T-cell (primary cell): Measurements from ENCODE around the gene SAPCD2. TPM values are rescaled to one million over a fixed set of nuclear protein-coding genes. Genes with fewer than 3 reads are reported as not detected.
A peak's percentile ranks its signal among the peaks of the same experiment; 100 is the strongest.

ENCODE experiments used
- ATAC-seq, 4 experiments: fragments of 200-7000 bp in 3 of 4; fragments of 150-1000 bp in 1 of 4; cut with Tn5 transposase; replicated peaks in 1 of 4; 1 replicate in 3 of 4; 2 replicates in 1 of 4; pipeline ENCODE4 v1.10.0; 2021; ENCODE audit warnings: moderate library complexity in 3 of 4, mild to moderate bottlenecking in 2 of 4, moderate number of reproducible peaks in 1 of 4
- CTCF ChIA-PET, 2 donors: fragments of 300-600 bp; sonication (Branson Sonifier 250); formaldehyde crosslinking; loops; one replicate each; lab custom pipeline; 2022; ENCODE audit warnings: antibody characterized with exemption in 2 of 2; lab: Charles Lee
- POLR2A ChIA-PET, 2 donors: fragments of 300-600 bp; sonication (Branson Sonifier 250); formaldehyde crosslinking; loops; one replicate each; lab custom pipeline; 2022; ENCODE audit warnings: antibody characterized with exemption in 2 of 2; lab: Charles Lee
- DNase-seq, 35 experiments: peaks; one replicate each; pipeline versions ENCODE4 v3.0.0 to v3.0.0-alpha.2; 2013 to 2023
- H3K27ac ChIP-seq: one replicate; pipeline ENCODE4 v1.5.1; 2013; ENCODE audit warnings: low read length
- H3K27me3 ChIP-seq, 2 experiments: replicated peaks in 1 of 2; 1 replicate in 1 of 2; 2 replicates in 1 of 2; pipeline versions ENCODE4 v1.6.1 to v1.7.0; 2013; ENCODE audit warnings: low read length in 1 of 2, mixed read lengths in 1 of 2; ENCODE audit not compliant: control insufficient read depth in 2 of 2, insufficient read depth in 2 of 2; ENCODE audit errors: extremely low read depth in 1 of 2
- H3K36me3 ChIP-seq, 2 donors: 1 replicate in 1 of 2; 2 replicates in 1 of 2; pipeline versions ENCODE4 v1.6.1 to v1.7.0; 2013; ENCODE audit warnings: low read length in 1 of 2; ENCODE audit not compliant: control insufficient read depth in 2 of 2, insufficient read depth in 1 of 2; ENCODE audit errors: extremely low read depth in 1 of 2
- H3K4me1 ChIP-seq, 2 experiments: 1 replicate in 1 of 2; 2 replicates in 1 of 2; pipeline versions ENCODE4 v1.6.1 to v1.7.0; 2013; ENCODE audit warnings: low read length in 2 of 2, mixed read lengths in 1 of 2; ENCODE audit not compliant: insufficient read depth in 2 of 2, control insufficient read depth in 1 of 2; ENCODE audit errors: extremely low read depth in 1 of 2
- H3K4me3 ChIP-seq, 2 donors: 1 replicate in 1 of 2; 2 replicates in 1 of 2; pipeline versions ENCODE4 v1.5.1 to v1.7.0; 2013; ENCODE audit warnings: mild to moderate bottlenecking in 2 of 2, low read length in 1 of 2, moderate library complexity in 1 of 2; ENCODE audit not compliant: control insufficient read depth in 1 of 2; ENCODE audit errors: extremely low read depth in 1 of 2
- H3K9me3 ChIP-seq: 2 replicates; pipeline ENCODE4 v1.7.0; 2013
- H3K27ac Mint-ChIP-seq, 2 donors: one replicate each; pipeline ENCODE4 v1.8.0; 2020 to 2021; ENCODE audit warnings: mild to moderate bottlenecking in 2 of 2, mixed read lengths in 2 of 2
- H3K27me3 Mint-ChIP-seq, 2 donors: one replicate each; pipeline ENCODE4 v1.8.0; 2021 to 2022; ENCODE audit warnings: mixed read lengths in 2 of 2
- H3K36me3 Mint-ChIP-seq: one replicate; pipeline ENCODE4 v1.8.0; 2021; ENCODE audit warnings: mixed read lengths
- H3K4me1 Mint-ChIP-seq, 3 donors: one replicate each; pipeline ENCODE4 v1.8.0; 2020 to 2022; ENCODE audit warnings: mixed read lengths in 3 of 3, mild to moderate bottlenecking in 1 of 3
- H3K4me3 Mint-ChIP-seq, 3 donors: one replicate each; pipeline ENCODE4 v1.8.0; 2020 to 2022; ENCODE audit warnings: mild to moderate bottlenecking in 3 of 3, mixed read lengths in 3 of 3, moderate library complexity in 3 of 3
- H3K9me3 Mint-ChIP-seq, 3 donors: one replicate each; pipeline ENCODE4 v1.8.0; 2020 to 2022; ENCODE audit warnings: mixed read lengths in 3 of 3
- WGBS: methylation state at CpG from one replicate; pipeline ENCODE4 v1.1.5; 2013; ENCODE audit warnings: missing lambda C conversion rate; ENCODE audit not compliant: insufficient coverage; 5-methylcytosine and 5-hydroxymethylcytosine counted together
- total RNA-seq, 35 experiments: library from RNA in 6 of 35; stranded (reverse) in 6 of 35; fragments of 120-200 nt in 1 of 35; gene quantifications; one replicate each; pipeline versions ENCODE4 v1.2.1 to v1.2.4 and lab custom pipeline; 2013 to 2026

The SAPCD2 gene
- total RNA-seq, 5 donors from 2014 or later (not counting 1 experiment from before 2014, with no cell fraction given) = 0.33 to 1.0 (median 0.83) TPM

DNA sequence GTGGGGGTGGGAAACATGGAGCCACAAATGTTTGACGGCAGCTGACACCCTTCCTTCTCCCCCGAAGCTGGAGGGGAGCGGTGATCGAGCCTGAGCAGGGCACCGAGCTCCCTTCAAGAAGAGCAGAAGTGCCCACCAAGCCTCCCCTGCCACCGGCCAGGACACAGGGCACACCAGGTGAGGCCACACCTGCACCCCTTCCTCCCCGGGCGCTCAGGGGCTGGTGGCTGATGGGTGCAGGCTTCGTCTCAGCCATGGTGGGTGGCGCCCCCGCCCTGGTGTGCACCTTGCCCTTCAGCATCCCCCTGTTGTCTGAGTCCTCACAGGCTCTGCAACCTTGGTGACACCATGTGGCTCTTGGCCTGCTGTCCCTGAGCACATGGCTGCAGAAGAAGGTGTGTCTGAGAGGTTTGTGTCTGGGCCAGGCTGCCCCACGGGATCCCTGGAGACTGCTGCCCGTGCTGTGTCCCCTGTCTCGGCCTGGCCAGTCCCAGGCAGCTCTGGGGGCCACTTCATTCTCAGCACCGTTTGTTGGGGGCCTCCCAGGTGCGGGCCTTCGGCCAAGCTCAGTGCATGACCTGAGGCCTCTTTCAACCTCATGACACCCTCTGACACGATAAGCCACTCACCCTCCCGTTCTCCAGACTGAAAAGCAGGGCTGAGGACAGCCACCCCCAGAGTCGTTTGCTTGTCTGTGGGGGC is 27.6 kb upstream of the SAPCD2 start:
- Histone ChIP-seq H3K27me3 (no peaks in the 10 kb centered on the region), H3K27ac (peak overlapping the region; percentile 86), H3K36me3 (peaks cover 35 to 63% of the 10 kb centered on the region in 2 donors), H3K4me3 (no peak overlapping the region), H3K9me3 (no peaks in the 10 kb centered on the region), H3K4me1 (peaks cover 6 to 28% of the 10 kb centered on the region in 2 experiments)
- H3K36me3 Mint-ChIP-seq = peaks cover 14% of the 10 kb centered on the region
- H3K4me3 Mint-ChIP-seq = no peak overlapping the region
- H3K27ac Mint-ChIP-seq = peak overlapping the region in 1 of 2 donors; percentile 52
- 98% methylated on average over 17 of the region's 20 CpGs for WGBS
- no peaks in the 10 kb centered on the region for H3K27me3 Mint-ChIP-seq
- H3K9me3 Mint-ChIP-seq = no peaks in the 10 kb centered on the region
- ChIA-PET POLR2A (no interaction called here), CTCF (interaction anchor here in 1 of 2 donors (0.9 kb wide), 1 partner anchor 11 kb away, joined by 3 read pairs; the partner anchor contains the start of gene MAN1B1)
- H3K4me1 Mint-ChIP-seq = peaks cover 16 to 21% (median 17%) of the 10 kb centered on the region in 3 donors
- no peak for ATAC-seq
- no peak for DNase-seq

- no peaks in the 10 kb centered on the region for H3K27me3 Mint-ChIP-seq
- Histone ChIP-seq H3K9me3 (no peaks in the 10 kb centered on the region), H3K4me3 (peak overlapping the region in 1 of 2 donors; percentile 39), H3K36me3 (peaks cover 26 to 63% of the 10 kb centered on the region in 2 donors), H3K27ac (peak overlapping the region; percentile 86), H3K4me1 (peaks cover 6 to 28% of the 10 kb centered on the region in 2 experiments), H3K27me3 (no peaks in the 10 kb centered on the region)
- H3K4me1 Mint-ChIP-seq = peaks cover 16 to 25% (median 17%) of the 10 kb centered on the region in 3 donors
- DNase-seq (no peak), ATAC-seq (no peak)
- H3K9me3 Mint-ChIP-seq = no peaks in the 10 kb centered on the region
- WGBS = 90% methylated on average over 27 of the region's 31 CpGs
- peak overlapping the region; percentile 94 to 96 for H3K27ac Mint-ChIP-seq
- ChIA-PET CTCF (interaction anchor here in 1 of 2 donors (0.9 to 1.7 kb wide), 4 partner anchors 10 to 255 kb away, joined by 3 to 42 read pairs (median 6); partner anchors contain the start of genes AJM1 and MAN1B1), POLR2A (interaction anchor here in 1 of 2 donors (0.6 kb wide), 1 partner anchor 17 kb away, joined by 11 read pairs; no protein-coding TSS in a partner anchor)
- peaks cover 21% of the 10 kb centered on the region for H3K36me3 Mint-ChIP-seq
- peak overlapping the region; percentile 9 to 84 (median 79) for H3K4me3 Mint-ChIP-seq
Observed at GRCh38 chr9:137096785-137097546, 26.6 kb upstream of the SAPCD2 start.

- ATAC-seq (peak; percentile 98 to 99 (median 98)), DNase-seq (peak; percentile 67 to 94 (median 88))
- H3K27me3 Mint-ChIP-seq = no peaks in the 10 kb centered on the region
- H3K9me3 Mint-ChIP-seq = no peaks in the 10 kb centered on the region
- peak overlapping the region; percentile 94 to 96 for H3K27ac Mint-ChIP-seq
- 31% methylated on average over 26 of the region's 30 CpGs for WGBS
- ChIA-PET CTCF (interaction anchor here (0.5 to 1.7 kb wide), 18 partner anchors 9 to 462 kb away, joined by 3 to 42 read pairs (median 4); partner anchors contain the start of genes AJM1 (in 1 of the 2), CLIC3 (in 1 of the 2), CYSRT1 (in 1 of the 2) and DPP7 (in 1 of the 2)), POLR2A (interaction anchor here (0.6 to 1.3 kb wide), 6 partner anchors 9 to 145 kb away, joined by 3 to 12 read pairs (median 4); partner anchors contain the start of genes MAN1B1 (in 2 of the 2) and TUBB4B (in 1 of the 2))
- H3K9me3 ChIP-seq = no peaks in the 10 kb centered on the region
- H3K27me3 ChIP-seq = no peaks in the 10 kb centered on the region
- H3K36me3 ChIP-seq = peaks cover 16 to 59% of the 10 kb centered on the region in 2 donors
- peaks cover 6 to 28% of the 10 kb centered on the region in 2 experiments for H3K4me1 ChIP-seq
- H3K4me3 Mint-ChIP-seq = peak overlapping the region; percentile 79 to 84 (median 81)
- H3K36me3 Mint-ChIP-seq = peaks cover 24% of the 10 kb centered on the region
- H3K4me3 ChIP-seq = peak overlapping the region; percentile 39 to 55
- H3K27ac ChIP-seq = peak overlapping the region; percentile 86
- H3K4me1 Mint-ChIP-seq = peaks cover 16 to 27% (median 17%) of the 10 kb centered on the region in 3 donors
Observed at GRCh38 chr9:137095664-137096517, 25.5 kb upstream of the SAPCD2 start.

- H3K36me3 Mint-ChIP-seq = peaks cover 20% of the 10 kb centered on the region
- H3K9me3 ChIP-seq = no peaks in the 10 kb centered on the region
- 95% methylated on average over 11 of the region's 11 CpGs for WGBS
- no peak overlapping the region for H3K27ac ChIP-seq
- peaks cover 0 to 3% of the 10 kb centered on the region in 2 experiments for H3K27me3 ChIP-seq
- H3K4me1 Mint-ChIP-seq = peaks cover 28 to 43% (median 32%) of the 10 kb centered on the region in 3 donors
- no peak for DNase-seq
- ChIA-PET CTCF (no interaction called here), POLR2A (no interaction called here)
- peaks cover 13 to 31% of the 10 kb centered on the region in 2 experiments for H3K4me1 ChIP-seq
- H3K4me3 ChIP-seq = no peak overlapping the region
- no peaks in the 10 kb centered on the region for H3K9me3 Mint-ChIP-seq
- H3K36me3 ChIP-seq = peaks cover 7 to 39% of the 10 kb centered on the region in 2 donors
- peak overlapping the region in 1 of 3 donors; percentile 17 for H3K4me3 Mint-ChIP-seq
- ATAC-seq = no peak
- H3K27ac Mint-ChIP-seq = no peak overlapping the region
- H3K27me3 Mint-ChIP-seq = no peaks in the 10 kb centered on the region
Observed at GRCh38 chr9:137089232-137089947, 19.0 kb upstream of the SAPCD2 start.

DNA sequence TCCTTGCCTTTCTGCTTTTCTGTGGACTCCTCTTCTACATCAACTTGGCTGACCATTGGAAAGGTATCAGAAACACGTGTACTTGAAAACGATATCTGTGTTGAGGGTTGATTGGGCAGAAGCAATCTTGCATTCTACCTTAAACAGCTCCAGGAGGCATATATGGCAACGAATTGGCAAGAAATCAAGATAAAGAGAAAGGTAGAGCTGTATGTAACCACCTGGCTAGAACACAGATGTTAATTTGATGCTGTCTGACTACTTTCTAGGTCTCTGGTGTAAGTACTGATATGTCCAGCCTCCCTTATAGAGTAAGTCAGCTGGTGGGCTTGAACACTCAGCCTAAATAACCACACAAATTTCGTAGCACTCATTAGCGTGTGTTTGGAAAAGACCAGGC is 17.8 kb upstream of the SAPCD2 start:
- WGBS = no CpG with 5 or more reads among the region's 5 CpGs

More for the DNA sequence above, 17.8 kb upstream of the SAPCD2 start:
- ATAC-seq = no peak
- no peak for DNase-seq
- Histone ChIP-seq H3K27ac (no peak overlapping the region), H3K4me3 (no peak overlapping the region), H3K9me3 (no peaks in the 10 kb centered on the region), H3K36me3 (peaks cover 7 to 39% of the 10 kb centered on the region in 2 donors), H3K4me1 (peaks cover 13 to 31% of the 10 kb centered on the region in 2 experiments), H3K27me3 (peaks cover 0 to 3% of the 10 kb centered on the region in 2 experiments)
- no peaks in the 10 kb centered on the region for H3K27me3 Mint-ChIP-seq
- ChIA-PET POLR2A (no interaction called here), CTCF (interaction anchor here in 1 of 2 donors (0.6 to 0.7 kb wide), 2 partner anchors 46 to 214 kb away, joined by 3 to 4 read pairs; partner anchors contain the start of gene NRARP)
- H3K27ac Mint-ChIP-seq = peak overlapping the region; percentile 85 to 92
- H3K4me3 Mint-ChIP-seq = peak overlapping the region; percentile 79 to 89 (median 82)
- H3K9me3 Mint-ChIP-seq = no peaks in the 10 kb centered on the region
- H3K36me3 Mint-ChIP-seq = peaks cover 18% of the 10 kb centered on the region
- peaks cover 28 to 43% (median 32%) of the 10 kb centered on the region in 3 donors for H3K4me1 Mint-ChIP-seq
